Ovary (tissue), 3 donors: ENCODE measurements around the gene LSMEM2.

ENCODE experiments used
- CTCF ChIP-seq, 3 donors: fragments of 450-650 bp in 2 of 3; fragments of 200-600 bp in 1 of 3; IDR thresholded peaks; one replicate each; pipeline versions ENCODE4 v1.5.1 to v1.8.0; 2016 to 2022; ENCODE audit warnings: antibody characterized with exemption in 3 of 3, mild to moderate bottlenecking in 1 of 3
- EP300 ChIP-seq: sonication (generic); formaldehyde crosslinking; IDR thresholded peaks from one replicate; pipeline ENCODE4 v1.6.1; 2017; ENCODE audit warnings: antibody characterized with exemption
- POLR2A ChIP-seq: fragments of 450-650 bp; IDR thresholded peaks from one replicate; pipeline ENCODE4 v1.6.1; 2017; ENCODE audit warnings: antibody characterized with exemption, mild to moderate bottlenecking, moderate library complexity
- donor health status: DM: no; HTN: no; CAD: no.

- TF ChIP-seq CTCF (IDR thresholded peaks at IDR 0.05) = no peak
- TF ChIP-seq EP300 = no peak
- no peak for TF ChIP-seq POLR2A
Measured at GRCh38 chr3:50260942-50261441, 17.9 kb upstream of the LSMEM2 start.
